ENCODE data around the gene RAB3B.

GRCh38 chr1:51927029-51927428 is 63.5 kb downstream of the RAB3B start:
- TF ChIP-seq, protein P1, sequence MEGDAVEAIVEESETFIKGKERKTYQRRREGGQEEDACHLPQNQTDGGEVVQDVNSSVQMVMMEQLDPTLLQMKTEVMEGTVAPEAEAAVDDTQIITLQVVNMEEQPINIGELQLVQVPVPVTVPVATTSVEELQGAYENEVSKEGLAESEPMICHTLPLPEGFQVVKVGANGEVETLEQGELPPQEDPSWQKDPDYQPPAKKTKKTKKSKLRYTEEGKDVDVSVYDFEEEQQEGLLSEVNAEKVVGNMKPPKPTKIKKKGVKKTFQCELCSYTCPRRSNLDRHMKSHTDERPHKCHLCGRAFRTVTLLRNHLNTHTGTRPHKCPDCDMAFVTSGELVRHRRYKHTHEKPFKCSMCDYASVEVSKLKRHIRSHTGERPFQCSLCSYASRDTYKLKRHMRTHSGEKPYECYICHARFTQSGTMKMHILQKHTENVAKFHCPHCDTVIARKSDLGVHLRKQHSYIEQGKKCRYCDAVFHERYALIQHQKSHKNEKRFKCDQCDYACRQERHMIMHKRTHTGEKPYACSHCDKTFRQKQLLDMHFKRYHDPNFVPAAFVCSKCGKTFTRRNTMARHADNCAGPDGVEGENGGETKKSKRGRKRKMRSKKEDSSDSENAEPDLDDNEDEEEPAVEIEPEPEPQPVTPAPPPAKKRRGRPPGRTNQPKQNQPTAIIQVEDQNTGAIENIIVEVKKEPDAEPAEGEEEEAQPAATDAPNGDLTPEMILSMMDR (IDR thresholded peaks at IDR 0.05): no peak
- no peak for TF ChIP-seq POLR2AphosphoS5 (IDR thresholded peaks at IDR 0.05)

All from breast epithelium (tissue), 3 donors.